Right kidney (tissue), 1 donor: ENCODE measurements around the gene PTBP1.
"Not testable (repeated sequence)": the region's sequence is repeated elsewhere in the genome, so short reads cannot be mapped to it uniquely, and the experiment has no call there.

Experiments
- DNase-seq: peaks from one replicate; pipeline ENCODE4 v3.0.0-alpha.2; 2016

The PTBP1 gene

DNA sequence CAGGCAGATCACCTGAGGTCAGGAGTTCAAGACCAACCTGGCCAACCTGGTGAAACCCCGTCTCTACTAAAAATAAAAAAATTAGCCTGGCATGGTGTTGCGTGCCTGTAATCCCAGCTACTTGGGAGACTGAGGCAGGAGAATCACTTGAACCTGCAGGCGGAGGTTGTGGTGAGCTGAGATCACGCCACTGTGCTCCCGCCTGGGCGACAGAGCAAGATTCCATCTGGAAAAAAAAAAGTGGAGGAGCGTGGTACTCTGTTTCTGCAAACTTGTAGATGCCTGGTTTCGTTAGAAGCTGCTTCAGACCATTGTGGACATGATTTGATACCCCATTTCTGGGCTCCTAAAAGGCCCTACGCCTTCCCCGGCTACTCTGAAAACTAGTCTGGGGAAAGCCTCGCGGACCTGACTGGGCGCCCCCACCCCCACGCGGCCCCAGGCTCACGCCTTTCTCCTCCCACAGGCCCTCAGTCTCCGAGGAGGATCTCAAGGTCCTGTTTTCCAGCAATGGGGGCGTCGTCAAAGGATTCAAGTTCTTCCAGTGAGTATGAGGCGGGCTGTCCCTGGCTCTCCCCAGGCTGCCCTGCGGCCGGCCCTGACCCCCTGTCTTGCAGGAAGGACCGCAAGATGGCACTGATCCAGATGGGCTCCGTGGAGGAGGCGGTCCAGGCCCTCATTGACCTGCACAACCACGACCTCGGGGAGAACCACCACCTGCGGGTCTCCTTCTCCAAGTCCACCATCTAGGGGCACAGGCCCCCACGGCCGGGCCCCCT is 13.0 kb downstream of the PTBP1 start:
- no peak for DNase-seq

DNA sequence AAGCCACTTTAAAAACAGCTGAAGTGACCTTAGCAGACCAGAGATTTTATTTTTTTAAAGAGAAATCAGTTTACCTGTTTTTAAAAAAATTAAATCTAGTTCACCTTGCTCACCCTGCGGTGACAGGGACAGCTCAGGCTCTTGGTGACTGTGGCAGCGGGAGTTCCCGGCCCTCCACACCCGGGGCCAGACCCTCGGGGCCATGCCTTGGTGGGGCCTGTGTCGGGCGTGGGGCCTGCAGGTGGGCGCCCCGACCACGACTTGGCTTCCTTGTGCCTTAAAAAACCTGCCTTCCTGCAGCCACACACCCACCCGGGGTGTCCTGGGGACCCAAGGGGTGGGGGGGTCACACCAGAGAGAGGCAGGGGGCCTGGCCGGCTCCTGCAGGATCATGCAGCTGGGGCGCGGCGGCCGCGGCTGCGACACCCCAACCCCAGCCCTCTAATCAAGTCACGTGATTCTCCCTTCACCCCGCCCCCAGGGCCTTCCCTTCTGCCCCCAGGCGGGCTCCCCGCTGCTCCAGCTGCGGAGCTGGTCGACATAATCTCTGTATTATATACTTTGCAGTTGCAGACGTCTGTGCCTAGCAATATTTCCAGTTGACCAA is 13.7 kb downstream of the PTBP1 start:
- no peak for DNase-seq

DNA sequence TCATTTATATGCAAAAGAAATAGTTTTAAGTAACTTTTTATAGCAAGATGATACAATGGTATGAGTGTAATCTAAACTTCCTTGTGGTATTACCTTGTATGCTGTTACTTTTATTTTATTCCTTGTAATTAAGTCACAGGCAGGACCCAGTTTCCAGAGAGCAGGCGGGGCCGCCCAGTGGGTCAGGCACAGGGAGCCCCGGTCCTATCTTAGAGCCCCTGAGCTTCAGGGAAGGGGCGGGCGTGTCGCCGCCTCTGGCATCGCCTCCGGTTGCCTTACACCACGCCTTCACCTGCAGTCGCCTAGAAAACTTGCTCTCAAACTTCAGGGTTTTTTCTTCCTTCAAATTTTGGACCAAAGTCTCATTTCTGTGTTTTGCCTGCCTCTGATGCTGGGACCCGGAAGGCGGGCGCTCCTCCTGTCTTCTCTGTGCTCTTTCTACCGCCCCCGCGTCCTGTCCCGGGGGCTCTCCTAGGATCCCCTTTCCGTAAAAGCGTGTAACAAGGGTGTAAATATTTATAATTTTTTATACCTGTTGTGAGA is 14.3 kb downstream of the PTBP1 start:
- no peak for DNase-seq

- DNase-seq = no peak
Observed at GRCh38 chr19:812049-812746, 14.9 kb downstream of the PTBP1 start.

DNA sequence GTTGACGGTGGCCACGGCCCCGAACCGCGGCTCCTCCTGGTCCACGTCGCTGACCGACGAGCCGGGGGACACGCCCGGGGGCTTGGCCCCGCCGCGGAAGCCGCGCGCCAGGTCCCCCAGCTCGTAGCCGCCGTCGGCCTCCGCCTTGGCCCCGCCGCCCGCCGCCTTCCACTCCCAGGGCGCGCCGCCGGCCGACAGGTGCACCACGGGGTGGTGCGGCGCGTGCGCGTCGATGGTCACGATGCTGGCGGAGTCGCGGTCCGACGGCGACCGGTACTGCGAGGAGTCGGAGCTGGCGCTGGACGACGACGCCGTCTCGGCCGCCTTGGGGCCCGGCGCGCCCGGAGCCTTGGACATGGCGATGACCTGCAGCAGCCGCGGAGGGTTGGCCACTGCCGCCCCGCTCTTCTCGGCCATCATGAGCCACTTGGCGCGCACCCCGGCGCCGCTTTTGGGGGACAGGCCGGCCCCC is 15.5 kb downstream of the PTBP1 start:
- no peak for DNase-seq

- no peak for DNase-seq
Observed at GRCh38 chr19:813219-814151, 16.2 kb downstream of the PTBP1 start.

DNA sequence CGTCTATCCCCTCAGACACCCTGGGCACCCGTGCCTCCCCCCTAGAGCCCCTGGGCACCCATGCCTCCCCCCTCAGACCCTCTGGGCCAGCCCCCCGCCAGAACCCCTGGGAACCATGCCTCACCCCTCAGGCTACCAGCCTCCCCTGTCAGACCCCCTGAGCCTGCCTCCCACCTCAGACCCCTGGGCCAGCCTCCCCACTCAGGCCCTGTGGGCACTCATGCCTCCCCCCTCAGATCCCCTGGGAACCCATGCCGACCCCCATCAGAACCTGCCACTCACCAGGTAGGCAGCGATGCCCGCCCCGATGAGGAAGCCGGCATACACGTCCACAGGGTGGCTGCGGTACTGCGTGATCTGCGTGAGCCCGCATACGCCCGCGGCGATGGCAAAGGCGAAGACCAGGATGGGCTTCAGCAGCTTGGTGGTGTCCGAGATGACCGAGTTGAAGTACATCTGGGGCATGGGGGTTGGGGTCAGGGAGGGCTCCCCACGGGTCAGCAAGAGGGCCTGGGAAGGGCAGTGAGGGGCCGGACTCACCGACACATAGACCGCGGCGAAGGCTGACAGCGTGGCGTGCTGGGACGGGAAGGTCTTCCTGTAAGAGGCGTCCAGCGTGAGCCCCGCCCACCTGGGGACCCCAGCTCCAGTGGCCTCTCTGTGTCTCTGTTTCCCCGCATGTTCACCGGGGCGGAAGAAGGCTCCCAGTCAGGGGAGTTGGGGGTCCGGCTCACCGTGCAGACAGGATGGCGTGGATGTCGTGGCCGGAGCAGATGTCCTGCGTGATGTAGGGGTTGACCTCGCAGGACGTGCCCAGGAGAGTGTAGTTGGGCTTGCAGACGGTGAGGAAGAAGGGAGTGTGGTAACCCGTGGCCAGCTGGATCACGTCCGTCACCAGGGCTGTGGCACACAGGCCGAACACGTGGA is 17.2 kb downstream of the PTBP1 start:
- no peak for DNase-seq

DNA sequence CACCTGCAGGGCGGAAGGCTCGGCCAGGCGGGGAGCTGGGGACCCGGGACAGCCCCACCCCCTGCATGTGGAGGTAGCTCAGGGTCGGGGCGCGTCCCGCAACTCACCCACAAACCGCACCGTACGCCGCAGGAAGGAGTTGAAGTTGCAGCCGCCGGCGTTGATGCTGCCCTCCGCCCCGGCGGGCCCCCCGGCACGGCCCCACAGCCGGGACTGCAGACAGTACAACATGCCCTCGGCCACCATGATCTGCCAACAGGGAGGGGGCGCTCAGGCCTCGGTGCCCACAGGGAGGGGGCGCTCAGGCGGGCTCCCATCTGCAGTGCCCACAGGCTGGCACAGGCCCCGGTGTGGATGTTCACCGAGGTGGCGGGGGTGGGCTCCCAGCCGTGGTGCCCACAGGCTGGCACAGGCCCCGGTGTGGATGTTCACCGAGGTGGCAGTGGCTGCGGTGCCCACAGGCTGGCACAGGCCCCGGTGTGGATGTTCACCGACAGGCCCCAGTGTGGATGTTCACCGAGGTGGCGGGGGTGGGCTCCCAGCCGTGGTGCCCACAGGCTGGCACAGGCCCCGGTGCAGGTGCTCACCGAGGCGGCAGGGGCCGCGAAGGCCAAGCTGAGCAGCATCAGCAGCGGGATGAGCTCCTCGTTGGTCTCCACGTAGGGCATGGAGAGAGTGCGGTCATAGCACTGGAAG is 18.0 kb downstream of the PTBP1 start:
- DNase-seq = no peak

DNA sequence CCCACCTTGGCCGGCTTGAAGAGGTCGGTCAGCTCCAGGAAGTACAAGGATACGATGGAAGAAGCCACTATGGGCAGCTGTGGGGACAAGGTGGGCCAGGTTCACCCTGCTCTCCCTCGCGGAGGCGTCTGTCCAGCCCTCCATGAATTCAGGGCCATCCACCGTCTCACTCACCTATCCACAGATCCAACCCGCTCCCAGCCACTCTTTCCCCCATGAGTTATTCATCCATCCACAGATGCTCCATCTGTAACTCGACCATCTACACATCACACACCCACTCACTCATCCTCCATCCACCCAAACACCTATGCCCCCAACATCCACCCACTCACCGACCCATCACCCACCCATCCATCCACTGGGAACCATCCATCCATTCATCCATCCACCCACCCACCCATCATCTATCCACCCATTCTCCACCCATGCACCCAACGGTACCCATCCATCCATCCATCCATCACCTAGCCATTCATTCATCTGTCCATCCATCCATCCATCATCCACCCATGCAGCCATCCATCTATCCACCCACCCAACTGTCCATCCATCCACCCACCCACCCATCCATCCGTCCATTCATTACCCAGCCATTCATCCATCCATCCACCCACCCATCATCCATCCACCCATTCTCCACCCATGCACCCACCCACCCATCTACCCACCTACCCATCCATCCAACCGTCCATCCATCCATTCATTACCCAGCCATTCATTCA is 18.7 kb downstream of the PTBP1 start:
- no peak for DNase-seq

DNA sequence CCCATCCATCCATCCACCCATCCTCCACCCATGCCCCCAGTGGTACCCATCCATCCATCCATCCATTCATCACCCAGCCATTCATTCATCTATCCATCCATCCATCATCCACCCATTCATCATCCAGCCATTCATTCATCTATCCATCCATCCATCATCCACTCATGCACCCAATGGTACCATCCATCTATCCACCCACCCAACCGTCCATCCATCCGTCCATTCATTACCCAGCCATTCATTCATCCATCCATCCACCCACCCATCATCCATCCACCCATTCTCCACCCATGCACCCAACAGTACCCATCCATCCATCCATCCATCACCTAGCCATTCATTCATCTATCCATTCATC is 19.2 kb downstream of the PTBP1 start:
- DNase-seq = no peak

GRCh38 chr19:820212-820611 is 23.0 kb downstream of the PTBP1 start:
- DNase-seq = not testable (repeated sequence)

- no peak for DNase-seq
Observed at GRCh38 chr19:821231-821824, 24.1 kb downstream of the PTBP1 start.

DNA sequence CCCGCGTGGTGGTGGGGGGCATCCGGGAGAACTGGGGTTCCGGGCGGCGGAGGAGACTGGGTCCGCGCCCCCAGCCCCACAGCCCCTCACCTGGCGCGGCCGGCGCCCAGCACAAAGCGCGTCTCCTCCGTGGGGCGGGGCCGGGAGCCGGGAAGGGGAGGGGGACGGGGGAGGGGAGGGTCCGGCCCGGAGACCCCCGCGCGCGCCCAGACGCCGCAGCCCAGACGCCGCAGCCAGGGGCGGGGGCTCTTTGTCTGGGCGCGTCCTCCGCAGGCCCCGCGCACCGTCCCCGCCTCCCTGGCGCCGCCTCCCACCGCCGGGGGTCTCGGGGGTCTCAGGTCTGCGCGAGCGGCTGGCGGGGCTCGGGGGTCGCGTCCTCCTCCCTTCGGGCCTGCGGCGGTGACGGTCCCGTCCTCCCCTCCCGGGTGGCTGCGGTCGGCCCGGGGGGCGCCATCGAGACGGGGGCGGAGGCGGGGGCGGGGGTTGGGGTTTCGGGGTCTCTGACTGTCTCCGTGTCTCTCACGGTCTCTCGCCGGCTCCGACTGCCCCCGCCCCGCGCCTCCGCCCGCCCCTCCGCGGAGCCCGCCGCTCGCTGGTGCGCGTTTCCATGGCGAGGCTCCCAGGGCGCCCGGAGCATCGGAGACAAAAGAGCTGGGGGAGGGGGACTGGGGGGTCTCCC is 24.7 kb downstream of the PTBP1 start, which contains the start of gene PLPPR3:
Gene PLPPR3, minus strand, starts transcription at position 131 of the 679 bp plus-strand sequence. CDS start 396 bp downstream, outside the sequence.
- DNase-seq = no peak

DNA sequence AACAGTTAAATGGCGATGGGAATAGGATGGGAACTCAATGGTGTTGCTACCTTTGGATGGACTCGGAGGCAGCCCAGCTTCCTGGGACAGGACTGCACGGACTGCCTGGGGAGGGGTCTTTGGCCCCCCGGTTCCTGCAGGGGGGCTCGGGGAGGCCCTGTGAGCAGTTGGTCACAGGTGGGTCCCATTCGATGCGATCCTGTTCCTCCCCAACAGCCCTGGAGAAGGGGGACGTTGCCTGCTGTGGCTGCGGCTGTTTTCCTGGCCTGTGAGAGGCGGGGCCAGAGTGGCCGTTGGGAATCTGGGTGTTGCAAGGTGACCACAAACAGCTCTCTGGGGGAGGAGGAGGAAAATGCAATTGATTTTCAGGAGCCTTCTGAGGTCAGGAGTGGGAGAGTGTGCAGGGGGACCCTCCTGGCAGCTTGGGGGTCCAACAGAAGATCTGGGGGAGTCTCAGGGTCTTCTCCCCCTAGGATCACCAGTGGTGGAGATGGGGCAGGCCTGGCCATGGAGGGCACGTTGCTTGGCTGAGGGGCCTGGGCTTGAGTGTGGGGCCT is 26.4 kb downstream of the PTBP1 start:
- DNase-seq = no peak

- DNase-seq = no peak
Observed at GRCh38 chr19:824885-825284, 27.6 kb downstream of the PTBP1 start.

DNA sequence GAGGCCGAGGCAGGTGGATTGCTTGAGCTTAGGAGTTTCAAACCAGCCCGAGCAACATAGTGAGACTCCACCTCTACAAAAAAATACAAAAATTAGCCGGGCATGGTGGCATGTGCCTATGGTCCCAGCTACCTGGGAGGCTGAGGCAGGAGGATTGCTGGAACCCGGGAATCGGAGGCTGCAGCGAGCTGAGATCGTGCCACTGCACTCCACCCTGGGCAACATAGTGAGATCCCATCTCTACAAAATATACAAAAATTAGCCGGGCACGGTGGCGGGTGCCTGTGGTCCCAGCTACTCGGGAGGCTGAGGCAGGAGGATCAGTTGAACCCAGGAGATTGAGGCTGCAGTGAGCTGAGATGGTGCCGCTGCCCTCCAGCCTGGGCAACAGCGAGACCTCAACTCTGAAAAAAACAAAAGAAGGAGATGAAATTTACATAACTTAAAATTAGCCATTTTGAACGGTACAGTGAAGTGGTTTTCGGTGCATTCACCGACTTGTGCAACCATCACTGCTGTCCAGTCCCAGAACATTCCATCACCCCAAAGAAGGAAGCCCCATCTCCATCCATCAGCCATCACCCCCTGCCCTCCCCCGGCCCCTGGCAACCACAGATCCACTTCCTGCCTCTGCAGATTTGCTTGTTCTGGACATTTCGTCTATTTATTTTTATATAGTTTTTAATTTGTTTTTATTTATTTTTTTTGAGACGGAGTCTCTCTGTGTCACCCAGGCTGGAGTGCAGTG is 28.8 kb downstream of the PTBP1 start:
- DNase-seq = no peak

DNA sequence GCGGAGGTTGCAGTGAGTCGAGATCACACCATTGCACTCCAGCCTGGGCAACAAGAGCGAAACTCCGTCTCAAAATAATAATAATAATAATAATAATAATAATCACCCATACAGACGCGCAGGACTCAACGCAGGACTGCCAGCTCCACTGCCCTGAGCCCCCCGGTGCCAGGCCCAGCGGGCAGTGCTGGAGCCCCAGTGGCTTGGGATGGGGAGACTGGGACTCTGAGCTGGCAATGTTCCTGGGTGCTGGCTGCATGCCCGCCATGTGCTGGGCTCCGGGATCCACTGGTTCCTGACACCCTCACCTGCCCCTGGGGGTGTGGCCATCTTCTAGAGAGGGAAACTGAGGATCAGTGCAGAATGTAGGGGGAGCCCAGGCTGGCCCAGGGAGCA is 30.1 kb downstream of the PTBP1 start:
- no peak for DNase-seq
